ENCODE measurements around the gene PDE6C. TPM values are rescaled to one million over a fixed set of nuclear protein-coding genes. Genes with fewer than 3 reads are reported as not detected.
A peak's percentile ranks its signal among the peaks of the same experiment; 100 is the strongest.
"Not testable (repeated sequence)": the region's sequence is repeated elsewhere in the genome, so short reads cannot be mapped to it uniquely, and the experiment has no call there.

The PDE6C gene
- total RNA-seq, 1 experiment from 2014 or later = not detected

- no peak for DNase-seq (ENCODE audit: low spot score)
Measured at GRCh38 chr10:93630625-93631557, 18.6 kb downstream of the PDE6C start.

GRCh38 chr10:93639791-93640190 lies 27.5 kb downstream of the PDE6C start:
- DNase-seq (ENCODE audit: low spot score) = no peak

DNA sequence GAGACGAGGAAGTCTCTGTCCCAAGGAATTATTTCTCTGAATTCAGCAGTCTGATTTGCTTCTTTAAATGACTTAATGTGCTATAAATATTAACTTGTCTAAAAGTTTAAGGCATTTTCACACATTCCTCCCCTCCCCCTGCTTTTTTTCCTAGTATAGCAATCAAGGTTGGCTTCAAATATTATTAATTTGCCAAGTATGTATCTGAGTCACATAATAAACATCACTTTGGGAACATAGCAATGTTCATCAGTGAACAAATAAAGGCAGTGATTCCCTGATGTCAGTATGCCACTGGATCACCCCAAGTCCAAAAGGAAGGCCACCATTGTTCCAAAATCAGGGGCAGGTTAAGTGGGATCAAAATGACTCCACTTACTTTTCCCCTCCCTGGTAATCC lies 40.5 kb downstream of the PDE6C start:
- DNase-seq (ENCODE audit: low spot score) = no peak

GRCh38 chr10:93654201-93654600 lies 41.9 kb downstream of the PDE6C start:
- no peak for DNase-seq (ENCODE audit: low spot score)

DNA sequence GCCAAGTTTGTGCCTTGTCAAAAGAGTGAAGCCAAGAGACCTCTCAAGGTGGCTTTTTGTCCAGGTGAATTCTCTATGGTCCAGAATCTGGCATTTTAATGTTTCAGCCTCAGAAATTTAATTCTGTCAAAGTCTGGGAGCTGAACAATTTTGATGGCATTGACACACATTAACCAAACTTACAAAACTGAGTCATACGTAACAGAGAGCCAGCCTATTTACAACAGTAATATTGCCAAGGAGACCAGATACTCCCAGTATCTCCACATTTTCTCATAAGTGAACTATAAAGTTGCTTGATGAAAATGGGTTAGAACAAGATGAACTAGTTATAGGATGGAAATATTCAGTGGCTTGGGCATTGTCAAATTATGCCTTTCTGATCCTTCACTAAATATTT lies 43.8 kb downstream of the PDE6C start:
- DNase-seq (ENCODE audit: low spot score) = no peak

- no peak for DNase-seq (ENCODE audit: low spot score)
Measured at GRCh38 chr10:93657757-93658156, 45.4 kb downstream of the PDE6C start.

DNA sequence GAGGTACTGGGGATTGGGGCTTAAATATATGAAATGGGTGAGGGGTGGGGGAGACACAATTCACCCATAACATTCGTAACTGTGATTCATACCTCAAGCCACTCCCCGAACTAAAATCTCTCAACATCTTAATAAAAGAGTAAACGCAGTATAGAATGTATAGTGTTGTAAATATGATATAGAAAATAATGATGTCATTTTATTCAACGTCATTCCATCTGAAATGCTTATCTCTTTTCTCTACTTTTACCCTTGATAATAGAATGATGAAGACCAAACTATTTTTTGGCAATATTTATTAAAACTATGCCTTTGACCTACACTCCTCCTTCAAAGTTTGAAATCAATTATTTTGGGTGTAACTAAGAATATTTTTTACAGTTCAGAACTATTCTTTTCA lies 53.7 kb downstream of the PDE6C start:
- no peak for DNase-seq (ENCODE audit: low spot score)

DNA sequence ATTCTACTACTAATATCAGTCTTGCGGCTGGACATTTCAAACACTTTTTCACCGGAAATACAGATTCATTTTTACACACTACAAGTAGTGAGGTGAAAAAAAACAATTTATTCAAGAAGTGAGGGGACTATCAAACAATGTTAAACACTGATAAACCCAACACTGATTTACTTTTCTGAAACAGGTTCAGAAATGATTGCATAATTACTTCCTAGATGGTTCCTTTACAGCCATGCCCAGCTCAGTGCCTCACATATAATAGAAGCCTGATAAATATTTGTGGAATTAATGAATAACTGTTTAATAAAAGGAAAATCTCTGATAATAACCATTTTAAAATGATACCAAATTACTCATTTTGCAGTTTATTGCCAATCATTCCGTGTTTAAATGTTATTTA lies 55.5 kb downstream of the PDE6C start:
- DNase-seq (ENCODE audit: low spot score) = no peak

GRCh38 chr10:93670372-93670771 lies 58.0 kb downstream of the PDE6C start:
- DNase-seq (ENCODE audit: low spot score) = no peak

DNA sequence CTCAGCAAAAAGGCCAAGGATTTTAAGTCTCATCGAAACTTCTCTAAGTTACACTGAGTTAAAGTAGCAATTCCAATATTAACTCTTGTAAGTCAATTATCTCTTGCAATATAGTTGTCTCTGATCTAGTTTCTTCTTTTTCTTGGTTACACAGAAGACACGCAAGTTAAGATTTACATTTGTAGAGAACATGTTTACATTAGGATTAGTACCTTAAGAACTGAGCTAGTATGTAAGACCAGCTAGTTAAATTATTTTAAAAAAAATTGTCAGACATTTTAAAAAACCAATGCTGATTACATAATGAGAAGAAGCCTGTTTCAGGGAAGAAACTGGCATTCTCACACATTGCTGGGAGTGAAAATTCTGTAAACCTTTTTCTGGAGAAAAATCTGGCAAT lies 58.7 kb downstream of the PDE6C start:
- no peak for DNase-seq (ENCODE audit: low spot score)

GRCh38 chr10:93672022-93672678 lies 59.8 kb downstream of the PDE6C start:
- DNase-seq (ENCODE audit: low spot score) = no peak

GRCh38 chr10:93672890-93673289 lies 60.6 kb downstream of the PDE6C start:
- DNase-seq (ENCODE audit: low spot score) = no peak

DNA sequence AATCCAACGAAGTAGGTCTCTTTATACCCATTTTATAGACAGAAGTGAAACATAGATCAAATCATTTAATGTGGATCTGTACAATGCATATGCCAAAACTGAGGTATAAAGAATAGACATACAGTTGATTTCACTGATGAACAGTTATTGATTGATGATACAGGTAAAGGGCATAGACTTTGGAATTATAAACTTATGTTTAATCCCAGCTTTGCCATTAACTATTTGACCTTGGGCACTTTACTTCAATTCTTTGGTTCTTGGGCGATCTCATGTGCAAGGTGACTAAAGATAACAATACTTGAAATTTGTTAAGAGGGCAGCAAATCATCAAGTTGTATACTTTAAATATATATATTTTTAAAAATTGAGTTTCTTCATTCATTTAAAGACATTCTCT lies 61.5 kb downstream of the PDE6C start:
- DNase-seq (ENCODE audit: low spot score) = no peak

DNA sequence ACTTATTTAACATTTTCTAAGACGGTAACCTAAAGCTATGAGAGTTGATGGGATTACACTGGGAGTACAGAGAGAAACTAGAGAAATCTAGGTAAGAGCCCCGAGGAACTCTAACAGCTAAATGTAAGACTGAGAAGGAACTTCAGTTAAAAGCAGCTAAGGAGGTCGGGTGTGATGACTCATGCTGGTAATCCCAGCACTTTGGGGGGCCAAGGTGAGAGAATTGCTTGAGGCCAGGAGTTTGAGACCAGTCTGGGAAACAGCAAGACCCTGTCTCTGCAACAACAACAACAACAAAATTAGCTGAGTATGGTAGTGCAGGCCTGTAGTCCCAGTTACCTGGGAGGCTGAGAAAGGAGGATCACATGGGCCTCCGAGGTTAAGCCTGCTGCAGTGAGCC lies 66.0 kb downstream of the PDE6C start:
- no peak for DNase-seq (ENCODE audit: low spot score)

- no peak for DNase-seq (ENCODE audit: low spot score)
Measured at GRCh38 chr10:93678805-93679587, 66.7 kb downstream of the PDE6C start.

GRCh38 chr10:93680412-93681047 lies 68.2 kb downstream of the PDE6C start:
- peak; percentile 13 for DNase-seq (ENCODE audit: low spot score)

DNA sequence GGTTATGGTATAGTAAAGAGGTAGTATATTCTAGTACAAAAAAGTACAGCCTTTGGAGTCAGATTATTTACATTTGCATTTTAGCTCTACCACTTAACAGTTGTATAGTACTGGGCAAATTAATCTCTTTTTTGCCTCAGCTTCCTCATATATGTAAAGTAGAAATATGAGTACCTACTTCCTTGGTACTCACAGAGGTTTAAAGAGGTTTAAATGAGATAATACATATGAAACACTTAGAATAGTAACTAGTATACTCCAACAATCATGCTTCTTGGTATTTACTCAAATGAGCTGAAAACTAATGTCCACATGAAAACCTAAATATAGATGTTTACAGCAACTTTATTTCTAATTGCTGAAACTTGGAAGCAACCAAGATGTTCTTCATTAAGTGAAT lies 75.4 kb downstream of the PDE6C start:
- DNase-seq (ENCODE audit: low spot score) = no peak

GRCh38 chr10:93695740-93696139 lies 83.4 kb downstream of the PDE6C start:
- no peak for DNase-seq (ENCODE audit: low spot score)

DNA sequence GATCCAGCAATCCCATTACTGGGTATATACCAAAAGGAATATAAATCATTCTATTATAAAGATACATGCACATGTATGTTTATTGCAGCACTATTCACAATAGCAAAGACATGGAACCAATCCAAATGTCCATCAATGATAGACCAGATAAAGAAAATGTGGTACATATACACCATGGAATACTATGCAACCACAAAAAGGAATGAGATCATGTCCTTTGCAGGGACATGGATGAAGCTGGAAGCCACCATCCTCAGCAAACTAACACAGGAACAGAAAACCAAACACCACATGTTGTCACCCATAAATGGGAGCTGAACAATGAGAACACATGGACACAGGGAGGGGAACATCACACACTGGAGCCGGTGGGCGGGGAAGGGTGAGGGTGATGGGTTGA lies 84.2 kb downstream of the PDE6C start:
- not testable (repeated sequence) for DNase-seq (ENCODE audit: low spot score)

DNA sequence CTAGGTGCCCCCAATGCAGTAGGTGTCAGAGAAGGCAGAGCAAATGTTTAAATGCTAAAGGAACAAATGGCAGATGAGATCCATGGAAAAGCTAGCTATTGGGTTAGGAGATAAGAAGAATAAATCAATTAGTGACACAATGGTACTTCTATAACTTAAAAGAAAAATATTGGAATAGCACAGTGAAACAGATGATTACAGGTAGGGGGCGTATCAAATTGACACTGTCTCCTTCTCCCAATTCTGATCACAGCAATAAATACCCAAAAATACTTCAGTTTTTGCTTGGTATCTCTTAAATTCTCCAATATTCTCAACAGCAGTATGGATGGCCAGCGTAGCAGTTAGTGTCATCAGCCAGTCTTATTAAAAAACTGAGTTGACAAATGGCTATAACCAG lies 84.9 kb downstream of the PDE6C start:
- DNase-seq (ENCODE audit: low spot score) = no peak

DNA sequence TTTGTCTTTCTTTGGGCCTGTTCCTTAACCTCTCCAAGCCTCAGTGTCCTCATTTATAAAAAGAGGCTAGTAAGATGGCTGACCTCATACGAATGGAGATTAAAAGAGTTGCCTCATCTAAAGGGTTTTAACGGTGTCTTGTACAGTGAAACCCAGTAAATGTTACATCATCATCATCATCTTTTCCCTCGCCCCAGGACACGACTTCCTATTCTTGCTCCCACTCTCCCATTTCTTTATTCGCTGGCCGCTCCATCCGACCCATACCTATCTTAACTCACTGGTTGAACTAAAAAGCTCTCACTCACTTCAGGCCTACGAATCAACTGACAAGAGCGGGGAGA lies 89.5 kb downstream of the PDE6C start:
- no peak for DNase-seq (ENCODE audit: low spot score)

All from H4 (cell line).